ENCODE data around the gene DLGAP3. TPM values are rescaled to one million over a fixed set of nuclear protein-coding genes. Genes with fewer than 3 reads are reported as not detected.
A peak's percentile ranks its signal among the peaks of the same experiment; 100 is the strongest.

DLGAP3 gene
- total and polyA plus RNA-seq, 12 donors = 0.07 to 0.35 (median 0.13) TPM; not detected in 6

DNA sequence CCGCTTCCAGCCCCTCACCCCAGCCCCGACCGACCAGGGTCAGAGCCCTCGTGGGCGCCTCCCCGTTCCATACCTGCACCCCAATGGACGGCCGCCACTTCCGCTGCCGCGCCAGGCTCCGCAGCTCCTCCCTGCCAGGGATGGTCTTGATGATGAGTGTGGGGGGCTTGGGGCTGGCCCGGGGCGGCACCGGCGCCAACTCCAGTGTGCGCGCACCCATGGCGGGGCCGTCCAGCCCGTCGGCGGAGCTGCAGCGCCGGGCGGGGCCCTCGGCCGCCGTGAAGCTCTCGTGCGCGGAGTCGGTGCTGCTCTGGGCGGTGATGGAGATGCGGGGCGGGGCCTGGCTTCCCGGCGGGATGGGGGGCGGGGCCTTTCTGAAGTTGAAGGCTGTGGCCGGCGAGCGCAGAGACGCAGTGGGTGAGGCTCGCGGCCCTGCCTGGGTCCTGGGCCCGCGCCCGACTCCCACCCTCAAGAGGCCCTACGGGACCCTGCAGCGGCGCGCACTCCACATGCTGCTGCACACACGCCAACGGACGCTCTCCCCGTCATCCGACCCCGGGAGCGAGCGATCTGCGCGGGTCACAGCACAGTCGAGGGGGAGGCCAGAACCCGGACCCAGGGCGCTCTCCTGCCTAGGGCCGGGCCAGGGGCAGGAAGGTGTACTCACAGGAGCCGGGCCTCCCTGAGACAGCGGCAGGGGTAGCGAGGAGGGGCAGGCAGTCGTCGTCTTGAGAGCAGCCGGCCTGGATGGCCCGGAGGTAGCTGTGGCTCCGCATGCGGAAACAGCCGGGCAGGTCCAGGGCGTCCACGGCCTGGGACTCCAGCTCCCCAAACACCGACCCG is 43.8 kb downstream of the DLGAP3 start:
- H3K4me3 ChIP-seq = peak overlapping the region in 9 of 10 donors; percentile 21 to 52 (median 46)
- 2 to 3% methylated on average over 73 to 80 of the region's 80 CpGs for WGBS, 2 donors

DNA sequence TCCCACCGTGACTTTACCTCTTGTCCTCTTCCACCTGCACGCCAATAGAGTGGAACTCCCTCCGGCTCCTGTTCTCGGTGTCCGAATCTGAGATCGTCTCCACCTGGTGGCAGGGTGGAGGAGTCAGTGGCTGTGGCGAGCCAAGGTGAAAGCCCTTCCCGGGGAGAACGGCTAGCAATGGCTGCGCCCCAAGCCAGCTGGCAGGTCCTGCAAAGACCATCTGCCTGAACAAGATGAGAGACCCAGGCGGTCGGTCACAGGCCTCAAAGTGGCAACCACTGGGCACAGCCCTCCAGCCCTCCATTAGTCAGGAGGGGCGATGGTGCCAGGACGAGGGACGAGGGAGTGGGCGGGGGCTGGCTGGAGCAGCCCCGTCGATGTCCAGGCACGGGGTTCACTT is 44.5 kb downstream of the DLGAP3 start:
- DNase-seq (no peak), ATAC-seq (peak in 1 of 8 donors; percentile 10)
- peaks cover 0 to 12% (median 9%) of the 10 kb centered on the region in 9 donors for H3K4me1 ChIP-seq
- peak overlapping the region in 7 of 10 donors; percentile 21 to 52 (median 49) for H3K4me3 ChIP-seq
- peaks cover 10 to 88% (median 69%) of the 10 kb centered on the region in 7 donors for H3K27me3 ChIP-seq
- H3K27ac ChIP-seq = no peak overlapping the region
- H3K9me3 ChIP-seq = peaks cover 0 to 6% (median 0%) of the 10 kb centered on the region in 11 donors
- TF ChIP-seq, protein P1, sequence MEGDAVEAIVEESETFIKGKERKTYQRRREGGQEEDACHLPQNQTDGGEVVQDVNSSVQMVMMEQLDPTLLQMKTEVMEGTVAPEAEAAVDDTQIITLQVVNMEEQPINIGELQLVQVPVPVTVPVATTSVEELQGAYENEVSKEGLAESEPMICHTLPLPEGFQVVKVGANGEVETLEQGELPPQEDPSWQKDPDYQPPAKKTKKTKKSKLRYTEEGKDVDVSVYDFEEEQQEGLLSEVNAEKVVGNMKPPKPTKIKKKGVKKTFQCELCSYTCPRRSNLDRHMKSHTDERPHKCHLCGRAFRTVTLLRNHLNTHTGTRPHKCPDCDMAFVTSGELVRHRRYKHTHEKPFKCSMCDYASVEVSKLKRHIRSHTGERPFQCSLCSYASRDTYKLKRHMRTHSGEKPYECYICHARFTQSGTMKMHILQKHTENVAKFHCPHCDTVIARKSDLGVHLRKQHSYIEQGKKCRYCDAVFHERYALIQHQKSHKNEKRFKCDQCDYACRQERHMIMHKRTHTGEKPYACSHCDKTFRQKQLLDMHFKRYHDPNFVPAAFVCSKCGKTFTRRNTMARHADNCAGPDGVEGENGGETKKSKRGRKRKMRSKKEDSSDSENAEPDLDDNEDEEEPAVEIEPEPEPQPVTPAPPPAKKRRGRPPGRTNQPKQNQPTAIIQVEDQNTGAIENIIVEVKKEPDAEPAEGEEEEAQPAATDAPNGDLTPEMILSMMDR (IDR thresholded peaks at IDR 0.05) = peak in 1 of 9 donors; percentile 3
- no peaks in the 10 kb centered on the region for H3K36me3 ChIP-seq
- 14 to 22% methylated on average over 19 of the region's 19 CpGs for WGBS, 2 donors
- intact Hi-C loops (cut with DNase I) = no loop called here

More for the DNA sequence above, 43.8 kb downstream of the DLGAP3 start:
- ATAC-seq (peak; percentile 59 to 85 (median 70)), DNase-seq (peak; percentile 42 to 64)
- Histone ChIP-seq H3K9me3 (peaks cover 0 to 6% (median 0%) of the 10 kb centered on the region in 11 donors), H3K27me3 (peaks cover 10 to 85% (median 64%) of the 10 kb centered on the region in 7 donors), H3K27ac (no peak overlapping the region), H3K36me3 (no peaks in the 10 kb centered on the region), H3K4me1 (peaks cover 0 to 12% (median 9%) of the 10 kb centered on the region in 9 donors)
- TF ChIP-seq, protein P1 (IDR thresholded peaks at IDR 0.05) = no peak
- intact Hi-C loops (cut with DNase I) = no loop called here

DNA sequence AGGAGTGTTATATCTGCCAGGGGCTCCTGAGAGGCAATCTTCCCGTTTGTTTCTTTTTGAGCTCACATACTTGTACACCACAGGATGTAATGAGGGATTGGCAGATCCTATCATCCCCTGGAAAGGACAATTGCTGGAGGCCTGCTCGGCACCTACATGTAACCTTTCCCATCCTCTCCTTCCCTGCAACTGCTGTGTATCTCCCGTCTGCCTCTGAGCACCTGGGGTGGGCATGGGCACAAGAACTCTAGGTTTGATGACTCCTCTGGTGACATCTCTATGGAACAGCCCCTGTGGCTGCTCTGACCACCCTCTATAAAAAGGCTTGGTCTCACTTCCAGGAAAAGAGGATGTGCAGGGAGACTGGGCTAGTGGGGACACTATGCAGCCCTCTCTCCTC is 44.9 kb downstream of the DLGAP3 start:
- peaks cover 0 to 6% (median 0%) of the 10 kb centered on the region in 11 donors for H3K9me3 ChIP-seq
- intact Hi-C loops (cut with DNase I) = no loop called here
- no peak overlapping the region for H3K27ac ChIP-seq
- TF ChIP-seq, protein P1 (IDR thresholded peaks at IDR 0.05) = no peak
- peaks cover 10 to 88% (median 73%) of the 10 kb centered on the region in 7 donors for H3K27me3 ChIP-seq
- WGBS, 2 donors = 48 to 56% methylated on average over 3 of the region's 3 CpGs
- no peak for DNase-seq
- no peak overlapping the region for H3K4me3 ChIP-seq
- ATAC-seq = no peak
- H3K36me3 ChIP-seq = no peaks in the 10 kb centered on the region
- peaks cover 0 to 12% (median 9%) of the 10 kb centered on the region in 9 donors for H3K4me1 ChIP-seq

DNA sequence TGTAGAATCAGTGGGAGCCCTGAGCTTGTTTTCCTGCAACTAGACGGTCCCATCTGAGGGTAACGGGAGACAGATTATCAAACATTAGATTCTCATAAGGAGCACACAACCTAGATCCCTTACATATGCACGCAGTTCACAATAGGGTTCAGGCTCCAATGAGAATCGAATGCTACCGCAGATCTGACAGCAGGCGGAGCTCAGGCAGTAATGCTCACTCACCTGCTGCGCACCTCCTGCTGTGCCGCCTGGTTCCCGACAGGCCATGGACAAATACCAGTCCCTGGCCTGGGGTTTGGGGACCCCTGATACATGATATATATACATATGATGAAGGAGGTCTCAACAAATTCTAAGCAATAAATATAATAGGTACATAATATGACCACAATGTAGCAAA is 50.2 kb downstream of the DLGAP3 start:
- DNase-seq (no peak), ATAC-seq (no peak)
- H3K27me3 ChIP-seq = peaks cover 0 to 93% (median 69%) of the 10 kb centered on the region in 7 donors
- TF ChIP-seq, protein P1 (IDR thresholded peaks at IDR 0.05) = no peak
- no peaks in the 10 kb centered on the region for H3K36me3 ChIP-seq
- H3K27ac ChIP-seq = no peak overlapping the region
- H3K9me3 ChIP-seq = peaks cover 0 to 6% (median 0%) of the 10 kb centered on the region in 11 donors
- WGBS, 2 donors = 61 to 68% methylated on average over 9 of the region's 9 CpGs
- H3K4me1 ChIP-seq = no peaks in the 10 kb centered on the region
- no peak overlapping the region for H3K4me3 ChIP-seq
- intact Hi-C loops (cut with DNase I) = loop anchor here in 1 of 10 donors (10.0 kb wide), 1 partner anchor 96 kb away; no protein-coding TSS in a partner anchor

Measured in heart right ventricle (tissue), 16 donors.